ENCODE results near the gene ZNG1C.
"Not testable (repeated sequence)": the region's sequence is repeated elsewhere in the genome, so short reads cannot be mapped to it uniquely, and the experiment has no call there.

Gene ZNG1C

DNA sequence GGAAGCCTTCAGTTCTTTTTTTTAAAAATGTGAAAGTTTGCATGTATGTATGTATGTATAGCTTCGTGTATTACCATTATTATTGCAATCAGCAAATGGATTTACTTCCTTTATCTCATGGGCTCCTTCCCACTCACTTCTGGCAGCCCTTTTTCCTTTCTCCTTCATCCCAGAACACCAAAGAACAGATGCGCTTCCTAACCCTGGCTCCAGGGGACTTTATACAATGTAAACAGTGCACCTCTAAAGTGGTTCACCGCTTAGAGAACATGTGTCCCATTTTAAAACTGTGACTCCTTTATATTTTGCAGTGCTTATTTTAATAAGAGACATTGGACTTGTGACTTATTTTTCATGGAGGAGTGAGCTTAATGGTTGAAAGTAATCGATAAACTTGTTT is 101.5 kb downstream of the ZNG1C start:
- DNase-seq, result not testable (repeated sequence)

DNA sequence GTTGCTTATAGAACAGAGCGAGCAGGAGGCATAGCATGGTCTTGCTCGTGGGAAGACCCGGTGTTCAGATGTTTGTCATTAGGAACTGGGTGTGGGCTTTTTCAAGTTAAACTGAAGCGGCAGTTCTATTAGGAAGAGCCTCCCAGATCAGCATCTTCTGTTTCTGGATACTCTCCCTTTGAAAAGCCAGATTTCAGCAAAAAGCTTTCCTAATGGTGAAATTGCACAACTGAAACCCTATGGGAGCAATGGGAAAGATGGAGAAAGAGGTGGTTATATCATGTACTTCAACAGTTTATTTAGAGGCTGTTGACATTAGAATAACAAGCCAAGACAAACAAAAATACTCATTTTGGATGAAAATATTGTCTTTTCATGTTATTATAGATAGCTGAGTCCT is 102.2 kb downstream of the ZNG1C start:
- not testable (repeated sequence) for DNase-seq
